K562 (cell line): ENCODE measurements around the gene MED13L. TPM values are rescaled to one million over a fixed set of nuclear protein-coding genes. Genes with fewer than 3 reads are reported as not detected.

Source experiments
- ATF4 ChIP-seq: fragments of 450-650 bp; formaldehyde crosslinking; IDR thresholded peaks from 2 replicates; pipeline ENCODE4 v1.4.0; 2022; ENCODE audit warnings: mild to moderate bottlenecking, moderate library complexity
- CBFA2T2 ChIP-seq: fragments of 450-650 bp; conservative IDR thresholded peaks from 2 replicates; pipeline ENCODE4 v1.6.1; 2017; ENCODE audit warnings: mild to moderate bottlenecking
- CREB3L1 ChIP-seq: fragments of 450-650 bp; IDR thresholded peaks from 2 replicates; pipeline ENCODE4 v1.6.1; 2014; ENCODE audit warnings: low read depth, mild to moderate bottlenecking, moderate library complexity, borderline replicate concordance
- FOXP4 ChIP-seq: sonication (generic); formaldehyde crosslinking; IDR thresholded peaks from 2 replicates; pipeline ENCODE4 v1.8.0; 2022; ENCODE audit warnings: mild to moderate bottlenecking, missing genetic modification reagents, borderline replicate concordance
- GABPB1 ChIP-seq: sonication (generic); formaldehyde crosslinking; IDR thresholded peaks from 2 replicates; pipeline ENCODE4 v1.8.0; 2022; ENCODE audit warnings: mild to moderate bottlenecking, missing genetic modification reagents
- HDAC3 ChIP-seq: fragments of 450-650 bp; IDR thresholded peaks from 2 replicates; pipeline ENCODE4 v1.6.1; 2018; ENCODE audit warnings: borderline replicate concordance, mild to moderate bottlenecking, moderate library complexity; ENCODE audit not compliant: partially characterized antibody
- HMBOX1 ChIP-seq: sonication (generic); IDR thresholded peaks from 2 replicates; pipeline ENCODE4 v1.6.1; 2016
- KLF10 ChIP-seq: fragments of 250-450 bp; sonication (Bioruptor Pico); IDR thresholded peaks from 2 replicates; pipeline ENCODE4 v1.6.1; 2021; ENCODE audit warnings: matching md5 sums
- MCM7 ChIP-seq, 2 experiments: fragments of 450-650 bp; IDR thresholded peaks; 2 replicates each; pipeline ENCODE4 v1.6.1; 2016 to 2018
- RBM15 ChIP-seq: fragments of 200-400 bp; formaldehyde crosslinking; IDR thresholded peaks from 2 replicates; pipeline ENCODE4 v1.6.1; 2018; ENCODE audit warnings: mild to moderate bottlenecking, low read length, moderate library complexity; ENCODE audit not compliant: insufficient read depth
- SIRT6 ChIP-seq: IDR thresholded peaks from one replicate; pipeline ENCODE4 v1.6.1; 2012; ENCODE audit warnings: low read depth, mild to moderate bottlenecking, control low read depth, inconsistent platforms, low read length, moderate library complexity
- SMAD3 ChIP-seq: fragments of 450-650 bp; formaldehyde crosslinking; conservative IDR thresholded peaks from 2 replicates; pipeline ENCODE4 v1.4.0; 2020; ENCODE audit warnings: mild to moderate bottlenecking
- TBL1XR1 ChIP-seq, 2 experiments: IDR thresholded peaks; 2 replicates each; pipeline ENCODE4 v1.6.1; 2012; ENCODE audit warnings: improper control_type of control experiment in 2 of 2, low read length in 2 of 2, mild to moderate bottlenecking in 1 of 2
- UBTF ChIP-seq, 2 experiments: IDR thresholded peaks; 2 replicates each; pipeline ENCODE4 v1.6.1; 2012; ENCODE audit warnings: improper control_type of control experiment in 2 of 2, low read depth in 2 of 2, low read length in 2 of 2, borderline replicate concordance in 1 of 2
- YY1 ChIP-seq, 3 experiments: IDR thresholded peaks; 2 replicates each; pipeline ENCODE4 v1.6.1; 2011; ENCODE audit warnings: low read length in 2 of 3, mild to moderate bottlenecking in 2 of 3, moderate library complexity in 2 of 3, borderline replicate concordance in 1 of 3, control low read depth in 1 of 3, low read depth in 1 of 3; ENCODE audit not compliant: insufficient read depth in 3 of 3, insufficient replicate concordance in 2 of 3, control insufficient read depth in 1 of 3, insufficient read length in 1 of 3; ENCODE audit errors: extremely low read depth in 1 of 3
- ZSCAN32 ChIP-seq: fragments of 450-650 bp; formaldehyde crosslinking; IDR thresholded peaks from 2 replicates; pipeline ENCODE4 v1.4.0; 2020; ENCODE audit warnings: mild to moderate bottlenecking, moderate library complexity
- polyA plus RNA-seq, 8 experiments: library from polyadenylated mRNA; depleted of rRNA in 4 of 8; stranded (reverse) in 5 of 8; unstranded in 3 of 8; fragments of >200 nt; fragmentation: Nextera tagmentation in 2 of 8; fragmentation: Illumina TruSeq in 1 of 8; extraction: Ambion mirVana in 2 of 8; extraction: Trizol in 1 of 8; gene quantifications; 2 replicates each; pipeline versions ENCODE4 v1.2.1 to v1.2.3, GENCODE V29; 2011 to 2014; ENCODE audit warnings: inconsistent platforms in 1 of 8, missing spikeins in 1 of 8
- total RNA-seq, 7 experiments: library from RNA; depleted of rRNA in 6 of 7; stranded (reverse); fragments of >200 nt in 6 of 7; fragmentation: Illumina TruSeq in 2 of 7; extraction: Trizol in 2 of 7; gene quantifications; 2 replicates each; pipeline versions ENCODE4 v1.2.1 to v1.2.3, GENCODE V29; 2011 to 2021; ENCODE audit warnings: low replicate concordance in 1 of 7

The MED13L gene
- total and polyA plus RNA-seq, 9 of the 15 experiments (the other 6 are each of a cell fraction or from before 2014, with no cell fraction given): 13.4 to 90.3 (median 36.9) TPM

- TF ChIP-seq GABPB1 (CRISPR knock-in tag): no peak
- no peak for TF ChIP-seq ATF4
- TF ChIP-seq MCM7 (IDR thresholded peaks at IDR 0.05): no peak
- TF ChIP-seq FOXP4 (CRISPR knock-in tag): no peak
- TF ChIP-seq HDAC3: no peak
- no peak for TF ChIP-seq TBL1XR1 (IDR thresholded peaks at IDR 0.05; ENCODE audit: low read length in 2 of 2)
- TF ChIP-seq CREB3L1: no peak
- no peak for TF ChIP-seq ZSCAN32 (CRISPR knock-in tag)
- no peak for TF ChIP-seq SIRT6
- peak; percentile 55 for TF ChIP-seq CBFA2T2
- TF ChIP-seq SMAD3: no peak
- TF ChIP-seq RBM15: no peak
- TF ChIP-seq KLF10: no peak
- peak; percentile 63 to 94 (median 90) for TF ChIP-seq YY1 (IDR thresholded peaks at IDR 0.05; ENCODE audit: borderline replicate concordance in 1 of 3, control insufficient read depth in 1 of 3, extremely low read depth in 1 of 3, insufficient read depth in 3 of 3, insufficient read length in 1 of 3, insufficient replicate concordance in 2 of 3, low read depth in 1 of 3, low read length in 2 of 3)
- no peak for TF ChIP-seq HMBOX1
- TF ChIP-seq UBTF (IDR thresholded peaks at IDR 0.05; ENCODE audit: borderline replicate concordance in 1 of 2, low read depth in 2 of 2, low read length in 2 of 2): 0 out of 4 replicates have a peak, but pooled peaks of 1 of the 2 experiments have one; percentile 39
Observed at GRCh38 chr12:116277467-116278278, at the start of gene MED13L (continued).
